ENCODE data around the gene TRIP4. TPM values are rescaled to one million over a fixed set of nuclear protein-coding genes. Genes with fewer than 3 reads are reported as not detected.

The TRIP4 gene
- total RNA-seq (2022): 28.5 and 30.1 TPM in 2 replicates
- percentile 78 among the genes with signal in this experiment for Bru-seq, nascent RNA
- BruChase-seq, experiment 1, labeled RNA remaining after a 6-hour chase: percentile 68 among the genes with signal in this experiment
- percentile 70 among the genes with signal in this experiment for BruChase-seq, experiment 2, labeled RNA remaining after a 2-hour chase
- long read RNA-seq, transcript TRIP4-201 (13 exons, 2,045 nt): major isoform, 32 of 44 reads
- long read RNA-seq, partial matches to known transcripts: 4 of 44 reads
- long read RNA-seq, other reads (novel, unspliced or antisense): 7 of 44 reads

DNA sequence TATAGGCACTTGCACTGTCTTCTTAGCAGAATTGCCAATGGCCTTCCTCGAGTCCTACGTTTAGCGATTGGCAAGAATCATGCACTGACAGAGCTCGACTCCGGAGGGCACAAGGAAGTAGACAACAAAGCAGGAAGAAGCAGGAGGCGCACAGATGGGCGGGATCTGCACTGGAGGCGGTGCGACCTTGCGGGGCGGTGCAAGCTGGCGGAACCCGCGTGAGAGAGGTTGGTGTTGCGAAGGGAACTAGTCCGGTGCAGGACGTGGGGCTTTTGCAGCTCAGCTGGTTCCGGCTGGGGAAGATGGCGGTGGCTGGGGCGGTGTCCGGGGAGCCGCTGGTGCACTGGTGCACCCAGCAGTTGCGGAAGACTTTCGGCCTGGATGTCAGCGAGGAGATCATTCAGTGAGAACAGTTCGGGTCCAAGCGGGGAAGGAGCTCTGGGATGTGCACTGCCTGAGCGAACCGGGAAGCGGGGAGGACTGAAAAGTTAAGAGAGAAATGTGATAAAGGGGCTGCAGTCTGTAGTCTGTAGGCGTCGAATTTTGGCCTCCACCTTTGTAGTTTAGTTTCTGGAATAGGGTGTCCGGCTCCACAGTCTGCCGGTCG is at the start of gene TRIP4:
TSS of gene TRIP4 (plus strand) at position 275 of the 607 bp plus-strand sequence. CDS start at position 303, 28 bp downstream.
- Mint-ChIP-seq H3K4me1 (ENCODE audit: low read depth, unreplicated experiment) (peaks cover 17% of the 10 kb centered on the region), H3K4me3 (ENCODE audit: low read depth, unreplicated experiment) (peak within 1 kb of the TSS; percentile 89), H3K9me3 (ENCODE audit: low read depth, unreplicated experiment) (no peaks in the 10 kb centered on the region), H3K36me3 (ENCODE audit: insufficient read depth, unreplicated experiment) (peaks cover 21% of the 10 kb centered on the region), H3K27ac (ENCODE audit: unreplicated experiment) (peak within 1 kb of the TSS; percentile 88), H3K27me3 (ENCODE audit: unreplicated experiment) (no peaks in the 10 kb centered on the region)
- no TSS peak for BruUV-seq (replicated peaks)
- intact Hi-C loops (cut with micrococcal nuclease; ENCODE audit: unreplicated experiment): no loop called here
- peak; percentile 98 for DNase-seq
- no peak for TF ChIP-seq CTCF (IDR thresholded peaks at IDR 0.05; ENCODE audit: unreplicated experiment)
- CTCF ChIA-PET: interaction anchor here (0.6 to 1.5 kb wide), 3 partner anchors 224 to 646 kb away, joined by 3 to 4 read pairs (median 3); partner anchors contain the start of gene PPIB

DNA sequence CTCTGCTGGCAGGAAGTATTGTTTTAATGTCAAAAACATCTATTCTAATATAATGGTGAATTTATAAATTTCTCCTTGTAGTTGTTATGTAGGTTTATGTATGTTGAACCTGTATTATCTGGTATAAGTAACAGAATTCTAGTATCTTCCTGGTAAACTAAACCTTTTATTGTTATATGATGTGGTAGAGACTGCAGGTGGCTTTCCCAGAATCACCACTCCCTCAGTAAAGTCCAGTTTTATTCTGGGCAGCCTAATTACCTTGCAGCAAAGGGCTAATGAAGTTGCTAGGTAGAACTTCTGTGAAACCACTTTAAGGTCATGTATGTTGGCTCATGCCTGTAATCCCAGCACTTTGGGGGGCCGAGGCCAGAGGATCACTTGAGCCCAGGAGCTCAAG is 47.3 kb upstream of the TRIP4 start:
- DNase-seq: no peak
- H3K9me3 Mint-ChIP-seq (ENCODE audit: low read depth, unreplicated experiment): no peaks in the 10 kb centered on the region
- H3K27me3 Mint-ChIP-seq (ENCODE audit: unreplicated experiment): no peaks in the 10 kb centered on the region
- intact Hi-C loops (cut with micrococcal nuclease; ENCODE audit: unreplicated experiment): no loop called here
- no peak for TF ChIP-seq CTCF (IDR thresholded peaks at IDR 0.05; ENCODE audit: unreplicated experiment)
- peaks cover 10% of the 10 kb centered on the region for H3K4me1 Mint-ChIP-seq (ENCODE audit: low read depth, unreplicated experiment)
- CTCF ChIA-PET: no interaction called here
- no peak overlapping the region for H3K4me3 Mint-ChIP-seq (ENCODE audit: low read depth, unreplicated experiment)
- BruUV-seq (replicated peaks): no TSS peak
- no peaks in the 10 kb centered on the region for H3K36me3 Mint-ChIP-seq (ENCODE audit: insufficient read depth, unreplicated experiment)
- H3K27ac Mint-ChIP-seq (ENCODE audit: unreplicated experiment): no peak overlapping the region

DNA sequence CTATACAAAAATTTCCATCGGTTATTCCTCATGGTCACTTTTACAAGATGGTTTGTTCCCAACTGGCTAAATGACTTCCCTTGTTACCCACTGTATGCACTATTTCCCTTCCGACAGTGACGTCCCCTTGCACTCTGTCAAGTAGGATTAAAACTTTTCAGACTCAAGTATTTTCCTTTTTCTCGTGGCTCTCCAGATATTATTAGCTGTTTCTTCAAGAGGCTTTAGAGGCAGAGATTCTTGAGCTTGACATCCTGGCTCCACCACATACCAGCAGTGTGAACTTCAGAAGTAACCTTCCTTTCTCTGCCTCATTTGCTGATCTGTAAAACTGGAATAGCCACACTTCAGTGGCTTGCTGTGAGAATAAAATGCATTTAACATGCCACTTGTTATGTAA is 45.7 kb upstream of the TRIP4 start:
- BruUV-seq (replicated peaks): no TSS peak
- Mint-ChIP-seq H3K27me3 (ENCODE audit: unreplicated experiment) (no peaks in the 10 kb centered on the region), H3K27ac (ENCODE audit: unreplicated experiment) (no peak overlapping the region), H3K36me3 (ENCODE audit: insufficient read depth, unreplicated experiment) (no peaks in the 10 kb centered on the region), H3K4me3 (ENCODE audit: low read depth, unreplicated experiment) (no peak overlapping the region), H3K4me1 (ENCODE audit: low read depth, unreplicated experiment) (peaks cover 11% of the 10 kb centered on the region), H3K9me3 (ENCODE audit: low read depth, unreplicated experiment) (no peaks in the 10 kb centered on the region)
- CTCF ChIA-PET: no interaction called here
- no peak for DNase-seq
- intact Hi-C loops (cut with micrococcal nuclease; ENCODE audit: unreplicated experiment): no loop called here
- TF ChIP-seq CTCF (IDR thresholded peaks at IDR 0.05; ENCODE audit: unreplicated experiment): no peak

GRCh38 chr15:64343222-64343621 is 44.4 kb upstream of the TRIP4 start:
- TF ChIP-seq CTCF (IDR thresholded peaks at IDR 0.05; ENCODE audit: unreplicated experiment): no peak
- H3K4me1 Mint-ChIP-seq (ENCODE audit: low read depth, unreplicated experiment): peaks cover 18% of the 10 kb centered on the region
- no peaks in the 10 kb centered on the region for H3K9me3 Mint-ChIP-seq (ENCODE audit: low read depth, unreplicated experiment)
- no peak overlapping the region for H3K27ac Mint-ChIP-seq (ENCODE audit: unreplicated experiment)
- no peak for DNase-seq
- intact Hi-C loops (cut with micrococcal nuclease; ENCODE audit: unreplicated experiment): no loop called here
- peaks cover 4% of the 10 kb centered on the region for H3K36me3 Mint-ChIP-seq (ENCODE audit: insufficient read depth, unreplicated experiment)
- no peak overlapping the region for H3K4me3 Mint-ChIP-seq (ENCODE audit: low read depth, unreplicated experiment)
- CTCF ChIA-PET: no interaction called here
- BruUV-seq (replicated peaks): no TSS peak
- H3K27me3 Mint-ChIP-seq (ENCODE audit: unreplicated experiment): no peaks in the 10 kb centered on the region
